ENCODE measurements around the gene NRP1. TPM values are rescaled to one million over a fixed set of nuclear protein-coding genes. Genes with fewer than 3 reads are reported as not detected.

NRP1 gene
- total RNA-seq, 1 donor from 2014 or later = 100 TPM

GRCh38 chr10:33291053-33291592 is 43.3 kb downstream of the NRP1 start:
- no peak overlapping the region for H3K4me3 Mint-ChIP-seq (ENCODE audit: unreplicated experiment)

GRCh38 chr10:33290321-33291052 is 44.0 kb downstream of the NRP1 start:
- Mint-ChIP-seq H3K27ac (ENCODE audit: unreplicated experiment) (no peak overlapping the region), H3K36me3 (ENCODE audit: unreplicated experiment) (no peaks in the 10 kb centered on the region), H3K4me1 (ENCODE audit: low read depth, unreplicated experiment) (peaks cover 15% of the 10 kb centered on the region), H3K4me3 (ENCODE audit: unreplicated experiment) (no peak overlapping the region), H3K9me3 (ENCODE audit: unreplicated experiment) (no peaks in the 10 kb centered on the region), H3K27me3 (ENCODE audit: unreplicated experiment) (peaks cover 4% of the 10 kb centered on the region)
- no peak for TF ChIP-seq CTCF (IDR thresholded peaks at IDR 0.05; ENCODE audit: partially characterized antibody, unreplicated experiment)
- no peak for DNase-seq

More at GRCh38 chr10:33291053-33291592, 43.3 kb downstream of the NRP1 start:
- Mint-ChIP-seq H3K27ac (ENCODE audit: unreplicated experiment) (no peak overlapping the region), H3K4me1 (ENCODE audit: low read depth, unreplicated experiment) (peaks cover 15% of the 10 kb centered on the region), H3K27me3 (ENCODE audit: unreplicated experiment) (peaks cover 4% of the 10 kb centered on the region), H3K9me3 (ENCODE audit: unreplicated experiment) (peaks cover 1% of the 10 kb centered on the region), H3K36me3 (ENCODE audit: unreplicated experiment) (no peaks in the 10 kb centered on the region)
- no peak for DNase-seq
- no peak for TF ChIP-seq CTCF (IDR thresholded peaks at IDR 0.05; ENCODE audit: partially characterized antibody, unreplicated experiment)

GRCh38 chr10:33289776-33290175 is 44.7 kb downstream of the NRP1 start:
- H3K4me3 Mint-ChIP-seq (ENCODE audit: unreplicated experiment) = no peak overlapping the region
- peaks cover 15% of the 10 kb centered on the region for H3K4me1 Mint-ChIP-seq (ENCODE audit: low read depth, unreplicated experiment)
- H3K9me3 Mint-ChIP-seq (ENCODE audit: unreplicated experiment) = no peaks in the 10 kb centered on the region
- no peak overlapping the region for H3K27ac Mint-ChIP-seq (ENCODE audit: unreplicated experiment)
- TF ChIP-seq CTCF (IDR thresholded peaks at IDR 0.05; ENCODE audit: partially characterized antibody, unreplicated experiment) = no peak
- peaks cover 4% of the 10 kb centered on the region for H3K27me3 Mint-ChIP-seq (ENCODE audit: unreplicated experiment)
- no peak for DNase-seq
- no peaks in the 10 kb centered on the region for H3K36me3 Mint-ChIP-seq (ENCODE audit: unreplicated experiment)

- no peak overlapping the region for H3K27ac Mint-ChIP-seq (ENCODE audit: unreplicated experiment)
- no peak for DNase-seq
- H3K4me1 Mint-ChIP-seq (ENCODE audit: low read depth, unreplicated experiment) = peaks cover 8% of the 10 kb centered on the region
- H3K27me3 Mint-ChIP-seq (ENCODE audit: unreplicated experiment) = peaks cover 4% of the 10 kb centered on the region
- no peak overlapping the region for H3K4me3 Mint-ChIP-seq (ENCODE audit: unreplicated experiment)
- no peaks in the 10 kb centered on the region for H3K9me3 Mint-ChIP-seq (ENCODE audit: unreplicated experiment)
- no peaks in the 10 kb centered on the region for H3K36me3 Mint-ChIP-seq (ENCODE audit: unreplicated experiment)
- TF ChIP-seq CTCF (IDR thresholded peaks at IDR 0.05; ENCODE audit: partially characterized antibody, unreplicated experiment) = no peak
Measured at GRCh38 chr10:33288127-33288526, 46.3 kb downstream of the NRP1 start.

GRCh38 chr10:33287112-33287511 is 47.4 kb downstream of the NRP1 start:
- no peaks in the 10 kb centered on the region for H3K9me3 Mint-ChIP-seq (ENCODE audit: unreplicated experiment)

More at GRCh38 chr10:33287112-33287511, 47.4 kb downstream of the NRP1 start:
- peaks cover 4% of the 10 kb centered on the region for H3K27me3 Mint-ChIP-seq (ENCODE audit: unreplicated experiment)
- no peak overlapping the region for H3K27ac Mint-ChIP-seq (ENCODE audit: unreplicated experiment)
- peaks cover 8% of the 10 kb centered on the region for H3K4me1 Mint-ChIP-seq (ENCODE audit: low read depth, unreplicated experiment)
- H3K4me3 Mint-ChIP-seq (ENCODE audit: unreplicated experiment) = no peak overlapping the region
- no peak for DNase-seq
- no peaks in the 10 kb centered on the region for H3K36me3 Mint-ChIP-seq (ENCODE audit: unreplicated experiment)
- no peak for TF ChIP-seq CTCF (IDR thresholded peaks at IDR 0.05; ENCODE audit: partially characterized antibody, unreplicated experiment)
